ENCODE results near the gene SERPINA1.

SERPINA1 gene

DNA sequence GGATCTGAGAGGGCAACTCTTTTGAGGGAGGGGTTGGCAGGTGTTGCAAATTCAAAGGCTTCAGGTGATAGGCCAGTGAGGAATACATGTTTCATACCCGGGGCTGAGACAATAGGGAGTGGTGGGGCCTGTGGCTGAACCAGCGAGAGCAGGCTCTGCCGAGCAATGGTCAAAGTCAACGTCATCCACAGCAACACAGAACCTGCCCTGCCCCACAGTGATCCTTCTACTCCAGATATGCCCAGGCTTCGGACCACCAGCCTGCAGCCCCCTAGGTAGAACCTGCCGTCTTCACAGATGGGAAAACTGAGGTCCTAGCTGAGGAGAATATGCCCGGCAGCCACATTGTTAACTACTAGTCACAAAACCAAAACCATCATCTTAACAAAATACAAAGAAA lies 4.1 kb downstream of the SERPINA1 start:
- DNase-seq (ENCODE audit: low spot score) (no peak), FAIRE-seq (no peak)

DNA sequence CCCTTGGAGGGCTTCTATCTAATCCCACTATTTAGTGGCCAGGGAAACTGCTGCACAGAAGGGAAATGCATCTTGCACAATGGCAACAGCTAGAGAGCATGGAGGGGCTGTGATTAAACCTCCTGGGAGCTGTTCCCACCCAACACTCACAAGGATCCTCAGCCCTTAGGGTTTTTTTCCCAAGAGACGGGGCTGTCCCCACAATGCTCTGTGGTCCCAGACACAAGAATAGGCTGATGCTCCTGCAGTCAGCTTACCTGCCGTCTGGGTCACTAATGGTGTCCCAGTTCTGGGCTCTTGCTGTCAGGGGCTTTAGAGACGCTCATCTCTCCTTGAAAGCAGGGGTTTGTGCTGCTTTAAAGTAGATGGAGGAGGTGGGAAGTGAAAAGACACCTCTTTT lies 4.6 kb downstream of the SERPINA1 start:
- DNase-seq (ENCODE audit: low spot score) (no peak), FAIRE-seq (no peak)

DNA sequence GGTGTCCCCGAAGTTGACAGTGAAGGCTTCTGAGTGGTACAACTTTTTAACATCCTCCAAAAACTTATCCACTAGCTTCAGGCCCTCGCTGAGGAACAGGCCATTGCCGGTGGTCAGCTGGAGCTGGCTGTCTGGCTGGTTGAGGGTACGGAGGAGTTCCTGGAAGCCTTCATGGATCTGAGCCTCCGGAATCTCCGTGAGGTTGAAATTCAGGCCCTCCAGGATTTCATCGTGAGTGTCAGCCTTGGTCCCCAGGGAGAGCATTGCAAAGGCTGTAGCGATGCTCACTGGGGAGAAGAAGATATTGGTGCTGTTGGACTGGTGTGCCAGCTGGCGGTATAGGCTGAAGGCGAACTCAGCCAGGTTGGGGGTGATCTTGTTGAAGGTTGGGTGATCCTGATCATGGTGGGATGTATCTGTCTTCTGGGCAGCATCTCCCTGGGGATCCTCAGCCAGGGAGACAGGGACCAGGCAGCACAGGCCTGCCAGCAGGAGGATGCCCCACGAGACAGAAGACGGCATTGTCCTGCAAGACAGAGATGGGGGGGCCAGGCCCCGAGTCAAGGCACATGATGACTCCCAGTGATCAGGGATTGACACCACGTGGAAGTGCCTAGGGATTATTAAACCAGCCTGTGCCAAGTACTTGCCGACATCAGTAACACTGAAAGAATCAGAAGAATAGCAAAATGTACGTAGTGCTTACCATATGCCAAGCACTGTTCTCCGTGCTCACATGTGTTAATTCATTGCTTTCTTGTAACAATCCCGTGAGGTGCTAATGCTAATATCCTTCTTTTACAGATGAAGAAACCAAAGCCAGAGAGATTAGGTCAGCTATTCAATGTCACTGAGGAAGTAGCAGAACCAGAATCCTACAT lies 5.4 kb downstream of the SERPINA1 start:
- DNase-seq (ENCODE audit: low spot score): no peak
- FAIRE-seq: no peak

DNA sequence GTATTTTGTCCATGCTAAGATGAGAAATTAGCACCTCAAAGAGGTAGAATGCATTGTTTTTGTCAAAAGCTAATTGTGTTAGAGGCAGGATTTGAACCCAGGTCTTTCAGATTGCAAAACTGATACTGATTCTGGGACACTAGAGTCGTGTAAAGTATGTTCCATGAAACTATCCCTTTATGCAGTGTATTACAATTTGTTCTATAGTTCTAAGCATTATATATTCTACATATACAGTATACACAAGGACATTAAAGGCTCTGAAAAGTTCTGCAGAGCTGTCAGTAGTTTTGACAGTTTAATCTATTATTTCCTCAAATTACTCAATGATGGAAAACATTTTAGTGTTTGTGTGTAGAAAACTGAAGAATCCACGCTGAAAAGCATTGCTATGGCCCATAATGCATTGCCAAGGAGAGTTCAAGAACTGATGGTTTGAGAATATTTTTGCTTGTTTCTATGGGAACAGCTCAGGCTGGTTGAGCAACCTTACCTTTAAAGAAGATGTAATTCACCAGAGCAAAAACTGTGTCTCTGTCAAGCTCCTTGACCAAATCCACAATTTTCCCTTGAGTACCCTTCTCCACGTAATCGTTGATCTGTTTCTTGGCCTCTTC lies 6.2 kb downstream of the SERPINA1 start:
- DNase-seq (ENCODE audit: low spot score) (no peak), FAIRE-seq (no peak)

DNA sequence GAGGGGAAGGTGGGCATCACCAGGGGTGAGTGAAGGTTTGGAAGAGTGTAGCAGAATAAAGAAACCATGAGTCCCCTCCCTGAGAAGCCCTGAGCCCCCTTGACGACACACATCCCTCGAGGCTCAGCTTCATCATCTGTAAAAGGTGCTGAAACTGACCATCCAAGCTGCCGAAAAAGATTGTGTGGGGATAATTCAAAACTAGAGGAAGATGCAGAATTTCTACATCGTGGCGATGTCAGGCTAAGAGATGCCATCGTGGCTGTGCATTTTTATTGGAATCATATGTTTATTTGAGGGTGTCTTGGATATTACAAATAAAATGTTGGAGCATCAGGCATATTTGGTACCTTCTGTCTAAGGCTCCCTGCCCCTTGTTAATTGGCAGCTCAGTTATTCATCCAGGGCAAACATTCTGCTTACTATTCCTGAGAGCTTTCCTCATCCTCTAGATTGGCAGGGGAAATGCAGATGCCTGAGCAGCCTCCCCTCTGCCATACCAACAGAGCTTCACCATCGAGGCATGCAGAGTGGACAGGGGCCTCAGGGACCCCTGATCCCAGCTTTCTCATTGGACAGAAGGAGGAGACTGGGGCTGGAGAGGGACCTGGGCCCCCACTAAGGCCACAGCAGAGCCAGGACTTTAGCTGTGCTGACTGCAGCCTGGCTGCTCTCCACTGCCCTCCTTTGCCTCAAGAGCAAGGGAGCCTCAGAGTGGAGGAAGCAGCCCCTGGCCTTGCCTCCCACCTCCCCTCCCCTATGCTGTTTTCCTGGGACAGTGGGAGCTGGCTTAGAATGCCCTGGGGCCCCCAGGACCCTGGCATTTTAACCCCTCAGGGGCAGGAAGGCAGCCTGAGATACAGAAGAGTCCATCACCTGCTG lies 7.0 kb downstream of the SERPINA1 start:
- DNase-seq (ENCODE audit: low spot score) (no peak), FAIRE-seq (no peak)

DNA sequence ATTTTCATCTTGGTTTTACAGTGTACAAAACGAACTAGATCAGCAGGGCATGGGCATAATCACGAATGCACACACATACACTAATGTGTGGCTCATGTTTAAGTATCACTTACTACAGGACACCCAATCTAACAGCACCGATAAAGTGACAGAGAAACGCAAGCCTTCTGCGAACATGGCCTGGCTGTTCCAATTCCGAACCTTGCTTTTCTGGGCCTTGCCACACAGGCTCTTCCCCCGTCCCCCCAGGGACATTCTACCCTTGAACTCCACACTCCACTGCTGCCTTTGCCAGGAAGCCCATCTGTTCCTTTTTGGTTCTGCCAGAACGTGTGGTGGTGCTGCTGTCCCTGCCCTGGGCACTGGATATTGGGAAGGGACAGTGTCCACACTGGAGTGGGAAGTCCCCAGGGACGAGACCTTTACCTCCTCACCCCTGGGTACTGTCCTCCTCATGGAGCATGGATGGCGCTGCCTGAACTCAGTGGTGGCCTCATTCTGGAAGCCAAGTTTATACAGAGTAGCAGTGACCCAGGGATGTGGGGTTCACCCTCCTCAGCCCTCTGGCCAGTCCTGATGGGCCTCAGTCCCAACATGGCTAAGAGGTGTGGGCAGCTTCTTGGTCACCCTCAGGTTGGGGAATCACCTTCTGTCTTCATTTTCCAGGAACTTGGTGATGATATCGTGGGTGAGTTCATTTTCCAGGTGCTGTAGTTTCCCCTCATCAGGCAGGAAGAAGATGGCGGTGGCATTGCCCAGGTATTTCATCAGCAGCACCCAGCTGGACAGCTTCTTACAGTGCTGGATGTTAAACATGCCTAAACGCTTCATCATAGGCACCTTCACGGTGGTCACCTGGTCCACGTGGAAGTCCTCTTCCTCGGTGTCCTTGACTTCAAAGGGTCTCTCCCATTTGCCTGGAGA lies 7.9 kb downstream of the SERPINA1 start:
- no peak for DNase-seq (ENCODE audit: low spot score)
- FAIRE-seq: no peak

DNA sequence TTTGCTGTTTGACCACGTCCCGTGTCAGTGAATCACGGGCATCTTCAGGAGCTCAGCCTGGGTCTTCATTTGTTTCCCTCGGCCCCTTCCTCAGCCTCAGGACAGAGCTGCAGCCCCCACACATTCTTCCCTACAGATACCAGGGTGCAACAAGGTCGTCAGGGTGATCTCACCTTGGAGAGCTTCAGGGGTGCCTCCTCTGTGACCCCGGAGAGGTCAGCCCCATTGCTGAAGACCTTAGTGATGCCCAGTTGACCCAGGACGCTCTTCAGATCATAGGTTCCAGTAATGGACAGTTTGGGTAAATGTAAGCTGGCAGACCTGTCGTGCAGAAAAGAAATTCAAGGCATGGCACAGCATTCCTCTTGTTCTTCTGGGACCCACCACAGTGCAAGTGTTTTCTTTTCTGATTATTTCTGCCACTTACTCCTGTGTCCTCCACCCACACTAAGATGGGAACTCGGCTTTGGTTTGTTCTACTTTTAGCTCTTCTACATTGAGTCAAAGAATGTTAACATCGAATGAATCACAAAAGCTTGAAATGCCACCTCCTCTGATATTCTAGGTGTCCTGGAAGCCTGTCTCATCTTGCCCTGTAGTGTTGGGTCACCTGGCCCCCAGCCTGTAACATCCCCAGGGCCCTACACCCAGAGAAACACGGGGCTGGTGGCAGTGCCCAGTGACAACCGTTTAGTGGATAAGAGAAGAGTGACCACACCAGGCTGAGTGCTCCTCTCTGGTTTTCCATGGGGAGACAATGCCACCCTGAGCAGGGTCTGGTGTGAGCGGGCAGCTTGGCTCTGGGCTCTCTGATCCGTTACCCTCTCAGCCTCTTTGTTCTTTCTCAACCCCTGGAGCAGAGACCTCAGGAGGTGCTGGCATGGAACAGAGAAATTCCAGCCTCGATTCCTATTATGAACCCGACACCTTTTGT lies 8.8 kb downstream of the SERPINA1 start:
- DNase-seq (ENCODE audit: low spot score) (no peak), FAIRE-seq (no peak)

DNA sequence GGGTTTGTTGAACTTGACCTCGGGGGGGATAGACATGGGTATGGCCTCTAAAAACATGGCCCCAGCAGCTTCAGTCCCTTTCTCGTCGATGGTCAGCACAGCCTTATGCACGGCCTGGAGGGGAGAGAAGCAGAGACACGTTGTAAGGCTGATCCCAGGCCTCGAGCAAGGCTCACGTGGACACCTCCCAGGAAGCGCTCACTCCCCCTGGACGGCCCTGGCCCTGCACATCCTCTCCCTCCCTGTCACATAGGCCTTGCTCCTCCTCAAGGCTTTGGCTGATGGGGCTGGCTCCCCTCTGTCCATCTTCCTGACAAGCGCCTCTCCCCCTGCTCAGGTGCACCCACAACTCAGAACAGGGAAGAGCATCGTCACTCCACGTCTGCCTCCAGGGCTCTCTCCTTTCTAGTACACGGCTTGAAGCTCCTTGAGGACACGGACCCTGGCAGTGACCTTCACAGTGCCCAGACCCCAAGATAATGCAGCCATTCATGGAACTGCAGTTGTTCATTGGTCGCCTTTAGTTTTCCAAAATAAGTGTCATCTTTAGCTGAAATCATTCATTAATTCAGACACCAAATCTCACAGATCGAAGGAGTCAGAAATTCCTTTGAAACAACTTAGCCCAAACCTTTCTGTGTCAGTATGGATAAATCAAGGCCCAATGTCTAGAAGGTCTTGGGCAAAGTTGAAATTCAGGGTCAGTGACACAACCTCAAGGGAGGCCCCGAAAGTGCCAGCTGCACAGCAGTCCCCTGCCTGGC lies 9.7 kb downstream of the SERPINA1 start:
- FAIRE-seq (no peak), DNase-seq (ENCODE audit: low spot score) (no peak)

DNA sequence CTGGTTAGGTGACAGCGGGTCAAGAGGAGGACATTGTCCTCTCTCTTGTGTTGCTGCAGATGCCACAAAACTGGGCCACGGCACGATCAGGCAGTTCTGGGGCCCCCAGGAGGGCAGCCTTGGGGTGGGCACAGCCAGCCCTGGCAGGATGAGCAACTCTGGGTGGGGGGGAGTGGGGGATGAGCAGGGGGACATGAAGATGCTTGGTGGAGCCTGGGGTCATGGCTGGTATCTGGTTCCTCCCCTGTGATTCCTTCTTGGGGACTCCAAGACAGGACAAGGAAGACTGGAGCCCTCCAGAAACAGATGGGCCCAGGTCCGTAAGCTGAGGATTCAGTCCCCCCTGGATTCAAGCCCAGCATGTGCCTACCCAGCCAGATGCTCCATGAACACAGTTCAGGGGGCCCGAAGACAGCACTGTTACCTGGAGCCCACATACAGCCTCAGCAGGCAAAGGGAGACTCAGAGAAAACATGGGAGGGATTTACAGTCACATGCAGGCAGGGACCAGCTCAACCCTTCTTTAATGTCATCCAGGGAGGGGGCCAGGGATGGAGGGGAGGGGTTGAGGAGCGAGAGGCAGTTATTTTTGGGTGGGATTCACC lies 10.4 kb downstream of the SERPINA1 start:
- FAIRE-seq (no peak), DNase-seq (ENCODE audit: low spot score) (no peak)

DNA sequence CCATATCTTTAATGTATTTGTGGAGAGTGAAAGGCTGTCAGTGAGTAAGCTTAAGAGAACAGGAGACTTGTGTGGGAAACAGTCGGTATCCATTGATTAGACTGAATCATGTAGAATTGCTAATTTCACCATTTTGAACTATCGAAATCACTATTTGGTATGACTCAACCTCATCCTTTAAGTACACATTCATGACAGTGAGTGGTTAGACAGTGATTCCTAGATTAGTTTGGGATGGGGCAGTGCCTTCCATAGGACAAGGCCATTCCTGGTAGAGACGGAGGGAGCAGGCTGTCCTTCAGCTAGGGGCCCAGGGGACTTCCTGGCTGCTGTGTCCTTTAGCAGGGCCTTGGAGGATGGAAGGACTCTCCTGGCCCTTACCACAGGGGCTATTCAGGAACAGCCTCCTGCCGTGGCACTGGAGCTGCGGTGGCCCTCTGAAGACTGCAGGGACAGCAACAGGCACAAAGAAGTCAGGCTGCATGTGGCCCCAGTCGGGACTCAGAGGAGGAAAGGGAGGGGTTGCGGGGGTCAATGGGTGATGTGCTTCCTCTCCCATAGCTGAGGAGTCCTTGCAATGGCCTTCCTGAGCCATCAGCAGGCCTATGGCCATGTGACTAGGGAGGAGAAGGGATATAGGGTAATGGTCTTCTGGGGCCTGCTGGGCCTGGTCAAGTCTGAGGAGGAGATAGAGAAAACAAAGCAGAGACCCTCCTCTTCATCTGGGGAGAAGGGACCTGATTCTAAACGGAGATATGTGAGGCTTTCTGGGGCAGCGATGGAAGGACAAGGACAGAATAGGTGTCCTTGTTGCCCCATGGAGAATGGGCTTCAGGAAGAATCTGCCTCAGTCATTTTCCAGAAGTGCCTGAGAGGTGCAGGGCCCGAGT lies 11.2 kb downstream of the SERPINA1 start:
- FAIRE-seq (no peak), DNase-seq (ENCODE audit: low spot score) (no peak)

DNA sequence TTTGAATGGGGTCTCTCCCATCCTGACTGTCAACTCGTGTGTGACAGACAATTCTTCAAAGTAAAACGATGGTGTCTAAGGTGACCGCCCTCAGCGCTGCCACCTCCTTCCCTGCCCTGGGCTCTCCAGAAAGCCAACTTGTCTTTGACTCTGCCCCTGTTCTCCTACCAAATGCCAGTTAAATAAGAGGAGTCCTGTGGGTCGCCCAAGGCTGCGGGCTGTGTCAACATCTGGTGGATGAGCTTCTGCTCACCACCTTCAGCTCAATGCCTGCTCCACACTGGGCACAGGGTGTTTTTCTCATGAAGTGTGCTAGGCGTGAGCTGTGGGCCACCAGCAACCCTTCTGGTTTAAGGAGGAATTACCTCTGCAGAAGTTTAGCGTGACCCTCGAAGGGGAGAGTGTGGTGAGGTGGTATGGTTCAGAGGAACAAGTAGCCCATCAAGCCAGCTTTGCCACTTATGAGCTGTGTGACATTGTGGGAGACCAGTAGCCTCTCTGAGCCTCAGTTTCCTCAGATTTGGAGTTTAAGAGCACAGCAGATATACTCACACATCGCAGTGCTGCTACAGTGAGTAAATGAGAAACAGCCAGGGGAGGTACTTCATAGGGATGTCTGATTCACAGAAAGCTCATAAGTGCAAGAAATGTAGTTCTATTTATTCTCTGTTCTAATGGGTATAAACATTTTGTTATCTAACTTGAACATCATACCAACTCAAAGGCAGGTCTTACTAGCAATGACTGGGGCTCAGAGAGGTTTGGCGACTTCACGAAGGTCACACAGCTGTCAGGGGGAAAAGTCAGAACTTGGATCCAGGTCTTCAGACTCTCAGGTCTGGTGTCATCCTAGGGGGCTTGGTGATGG lies 12.1 kb downstream of the SERPINA1 start:
- FAIRE-seq: no peak
- no peak for DNase-seq (ENCODE audit: low spot score)

DNA sequence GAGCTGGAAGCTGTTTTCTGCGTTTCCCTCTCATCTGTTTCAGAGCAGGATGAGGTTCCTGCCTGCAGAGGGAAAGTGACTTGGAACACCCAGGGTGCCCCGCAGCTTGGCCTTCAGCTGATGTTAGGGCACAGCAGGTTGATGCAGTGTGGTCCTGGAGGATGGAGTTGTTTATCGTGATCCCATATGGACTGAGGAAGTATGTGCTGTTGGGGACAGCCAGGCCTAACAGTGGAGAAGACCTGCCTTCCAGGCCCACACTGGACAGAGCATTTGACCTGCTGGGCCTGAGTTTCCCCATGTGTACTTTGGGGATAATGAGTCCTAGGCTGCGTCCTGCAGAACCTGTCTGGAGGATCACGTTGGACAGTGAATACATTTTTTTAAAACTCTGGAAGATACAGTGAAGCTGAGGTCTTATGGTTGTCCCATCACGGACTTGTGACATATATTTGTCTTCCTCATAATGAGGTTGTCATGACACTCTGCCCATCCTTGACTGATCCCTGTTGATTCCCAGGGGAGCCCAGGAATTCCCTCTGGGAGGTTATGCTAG lies 12.8 kb downstream of the SERPINA1 start:
- DNase-seq (ENCODE audit: low spot score): no peak
- no peak for FAIRE-seq

DNA sequence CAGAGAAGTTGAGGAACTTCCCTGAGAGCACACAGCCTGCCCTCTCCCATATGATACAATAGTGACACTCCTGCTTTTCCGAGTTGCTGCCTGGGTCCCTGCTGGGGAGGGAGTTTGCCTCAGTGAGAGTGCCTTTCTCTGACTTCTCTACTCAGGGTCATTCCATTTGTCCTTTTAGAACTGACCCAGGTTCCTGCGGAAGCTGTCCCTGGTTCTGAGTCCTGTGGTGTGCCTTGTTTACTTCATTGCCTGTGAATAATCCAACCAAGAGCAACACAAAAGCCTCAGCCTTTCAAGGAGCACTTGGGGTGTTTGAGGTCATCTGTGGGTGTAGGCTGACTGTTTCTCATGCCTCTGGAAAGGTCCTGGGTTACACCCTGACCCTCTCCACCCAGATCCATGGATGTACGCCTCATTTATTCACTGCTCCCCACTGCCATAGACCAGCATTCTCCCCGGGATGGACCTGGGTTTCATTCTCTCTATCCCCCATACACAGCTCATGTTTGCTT lies 13.6 kb downstream of the SERPINA1 start:
- no peak for FAIRE-seq
- no peak for DNase-seq (ENCODE audit: low spot score)

DNA sequence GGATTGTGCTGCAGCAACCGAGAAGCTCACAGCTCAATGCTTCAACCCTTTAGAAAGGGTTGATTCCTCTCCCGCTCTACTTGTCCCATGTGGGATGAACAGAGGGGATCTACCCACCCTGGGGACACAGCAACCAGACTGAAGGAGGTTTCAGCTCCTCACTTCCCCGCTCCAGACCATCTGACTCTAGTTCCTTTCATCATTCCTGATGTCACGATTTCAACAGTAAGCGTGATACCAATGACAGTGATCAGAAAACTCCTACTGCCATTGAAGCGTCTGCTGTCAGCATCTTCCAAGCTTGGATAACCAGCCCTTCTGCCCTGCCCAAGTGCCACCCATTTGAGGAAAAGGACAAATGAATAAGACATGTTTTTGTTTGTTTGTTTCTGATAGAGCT lies 14.3 kb downstream of the SERPINA1 start:
- DNase-seq (ENCODE audit: low spot score) (no peak), FAIRE-seq (no peak)

DNA sequence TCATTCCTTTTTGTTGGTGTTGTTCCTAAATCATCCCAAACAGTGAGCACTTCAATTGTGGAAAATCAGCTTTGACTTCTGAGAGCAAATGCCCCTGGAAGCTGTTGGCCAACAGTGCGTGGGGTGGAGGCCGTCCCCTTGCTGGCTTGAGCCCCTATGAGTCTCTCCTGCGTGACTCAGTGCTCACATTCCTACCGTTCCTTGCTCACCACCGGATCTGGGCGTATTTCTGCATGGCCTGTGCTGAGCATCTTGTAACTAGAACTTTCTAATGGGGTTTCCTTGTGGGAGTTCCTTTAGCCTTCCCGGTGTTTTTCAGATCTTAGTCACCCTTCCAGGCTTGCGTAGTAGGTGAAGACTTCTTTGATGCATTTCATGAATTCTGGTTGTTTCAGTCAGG lies 14.7 kb downstream of the SERPINA1 start:
- peak; percentile 89 for FAIRE-seq

DNA sequence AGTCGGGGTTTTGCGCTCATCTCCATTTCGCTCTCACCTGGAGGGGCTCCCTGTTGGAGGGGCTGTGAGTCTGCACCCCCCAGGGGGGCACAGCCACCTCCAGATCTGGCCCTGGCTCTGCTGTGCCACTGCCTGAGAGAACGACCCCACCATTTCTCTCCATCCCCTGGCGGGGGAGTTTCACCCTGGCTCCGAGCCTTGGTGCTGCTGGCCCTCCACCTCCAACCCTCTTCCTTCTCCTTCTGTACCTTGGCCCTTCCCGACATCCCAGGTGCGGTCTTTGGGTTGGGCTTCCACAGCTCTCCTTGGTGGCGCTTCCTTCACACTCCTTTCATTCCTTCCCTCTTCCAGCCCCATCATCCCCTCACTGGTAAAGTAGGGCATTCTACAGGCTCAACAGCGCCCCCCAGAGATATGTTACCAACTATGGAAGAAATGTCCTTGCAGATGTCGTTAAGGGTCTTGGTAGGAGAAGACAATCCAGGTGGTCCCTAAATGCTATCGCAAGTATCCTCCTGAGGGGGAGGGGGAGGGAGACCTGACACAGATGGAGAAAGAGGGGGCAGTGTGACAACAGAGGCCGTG lies 16.3 kb downstream of the SERPINA1 start:
- DNase-seq (ENCODE audit: low spot score): no peak

More for the DNA sequence above, 14.7 kb downstream of the SERPINA1 start:
- DNase-seq (ENCODE audit: low spot score): peak; percentile 94

More for the DNA sequence above, 16.3 kb downstream of the SERPINA1 start:
- FAIRE-seq: no peak
